ENCODE measurements around the gene GIT2.
"Not testable (repeated sequence)": the region's sequence is repeated elsewhere in the genome, so short reads cannot be mapped to it uniquely, and the experiment has no call there.

GIT2 gene

DNA sequence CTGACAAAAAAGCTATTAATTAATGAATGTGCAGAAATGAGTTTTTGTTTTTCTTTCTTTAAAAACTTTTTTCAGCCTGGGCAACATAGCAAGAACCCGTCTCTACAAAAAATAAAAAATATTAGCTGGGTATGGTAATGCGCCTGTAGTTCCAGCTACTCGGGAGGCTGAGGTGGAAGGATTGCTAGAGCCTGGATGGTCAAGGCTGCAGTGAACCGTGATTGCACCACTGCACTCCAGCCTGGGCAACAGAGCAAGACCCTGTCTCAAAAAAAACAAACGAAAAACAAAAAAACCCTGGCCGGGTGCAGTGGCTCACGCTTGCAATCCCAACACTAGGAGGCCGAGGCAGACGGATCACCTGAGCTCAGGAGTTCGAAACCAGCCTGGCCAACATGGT is 7.9 kb downstream of the GIT2 start:
- H3K27ac ChIP-seq: no peak overlapping the region
- TF ChIP-seq CTCF (conservative IDR thresholded peaks at IDR 0.05): no peak

- H3K27ac ChIP-seq: no peak overlapping the region
- no peak for TF ChIP-seq CTCF (conservative IDR thresholded peaks at IDR 0.05)
Measured at GRCh38 chr12:109987615-109988014, 8.6 kb downstream of the GIT2 start.

DNA sequence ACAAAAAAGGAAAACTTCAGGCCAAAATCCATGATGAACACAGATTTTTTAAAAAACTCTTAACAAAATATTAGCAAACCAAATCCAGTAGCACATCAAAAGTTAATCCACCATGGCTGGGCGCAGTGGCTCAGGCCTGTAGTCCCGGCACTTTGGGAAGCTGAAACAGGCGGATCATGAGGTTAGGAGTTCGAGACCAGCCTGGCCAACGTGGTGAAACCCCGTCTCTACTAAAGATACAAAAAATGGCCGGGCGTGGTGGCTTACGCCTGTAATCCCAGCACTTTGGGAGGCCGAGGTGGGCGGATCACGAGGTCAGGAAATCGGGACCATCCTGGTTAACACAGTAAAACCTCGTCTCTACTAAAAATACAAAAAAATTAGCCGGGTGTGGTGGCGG is 9.9 kb downstream of the GIT2 start:
- H3K27ac ChIP-seq: not testable (repeated sequence)

DNA sequence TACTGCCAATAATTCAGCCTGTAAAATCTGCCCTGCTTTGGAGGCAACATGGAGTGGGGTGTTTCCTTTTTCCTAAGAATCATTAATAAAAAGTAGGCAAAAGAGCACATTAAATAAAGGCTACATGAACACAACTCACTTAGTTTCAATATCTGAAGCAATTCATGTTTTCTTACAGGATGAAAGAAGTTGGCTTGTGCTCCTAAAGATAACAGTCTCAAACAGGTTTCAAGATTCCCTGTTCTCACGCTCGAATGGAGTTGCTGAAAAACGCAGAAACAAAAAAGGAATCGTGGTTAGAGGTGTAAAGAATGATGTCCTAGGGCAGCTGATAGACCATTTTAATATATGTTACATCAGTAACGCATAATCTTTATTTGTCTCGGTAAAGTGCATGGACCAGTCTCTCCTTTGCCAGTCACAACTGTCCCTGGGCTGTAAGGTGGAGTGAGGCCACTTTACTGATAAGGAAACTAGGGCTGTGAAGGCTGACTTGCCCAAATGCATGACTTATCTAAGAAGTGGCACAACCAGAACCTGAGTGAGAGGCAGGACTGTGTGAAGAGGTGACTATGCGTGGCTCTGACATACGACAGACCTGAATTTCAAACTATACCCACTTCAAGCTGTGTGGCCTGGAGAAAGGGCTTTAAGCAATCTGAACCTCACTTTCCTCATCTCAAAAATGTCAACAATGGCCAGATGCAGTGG is 12.6 kb downstream of the GIT2 start:
- H3K27ac ChIP-seq: no peak overlapping the region
- no peak for TF ChIP-seq CTCF (conservative IDR thresholded peaks at IDR 0.05)

- no peak for TF ChIP-seq CTCF (conservative IDR thresholded peaks at IDR 0.05)
Measured at GRCh38 chr12:109982210-109982609, 14.0 kb downstream of the GIT2 start.

DNA sequence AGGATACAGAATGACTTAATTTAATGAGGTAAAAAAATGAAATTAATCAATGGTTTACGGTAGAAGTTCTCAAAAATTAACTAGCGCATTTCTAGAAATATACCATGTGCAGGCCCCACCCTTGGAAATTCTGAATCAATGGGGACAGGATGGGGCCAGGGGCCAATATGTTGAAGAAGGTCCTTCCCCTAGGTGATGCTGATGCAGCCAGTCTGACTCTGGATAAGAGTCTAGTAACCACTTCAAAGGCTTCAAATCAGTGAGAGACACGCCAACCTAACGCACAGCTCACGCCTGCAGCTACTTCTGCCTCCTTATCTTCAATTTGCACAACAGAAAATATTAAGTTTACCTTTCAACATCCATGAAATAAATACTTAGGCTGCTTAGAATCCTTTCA is 14.9 kb downstream of the GIT2 start:
- TF ChIP-seq CTCF (conservative IDR thresholded peaks at IDR 0.05): no peak
- no peak overlapping the region for H3K27ac ChIP-seq

More at GRCh38 chr12:109982210-109982609, 14.0 kb downstream of the GIT2 start:
- no peak overlapping the region for H3K27ac ChIP-seq

DNA sequence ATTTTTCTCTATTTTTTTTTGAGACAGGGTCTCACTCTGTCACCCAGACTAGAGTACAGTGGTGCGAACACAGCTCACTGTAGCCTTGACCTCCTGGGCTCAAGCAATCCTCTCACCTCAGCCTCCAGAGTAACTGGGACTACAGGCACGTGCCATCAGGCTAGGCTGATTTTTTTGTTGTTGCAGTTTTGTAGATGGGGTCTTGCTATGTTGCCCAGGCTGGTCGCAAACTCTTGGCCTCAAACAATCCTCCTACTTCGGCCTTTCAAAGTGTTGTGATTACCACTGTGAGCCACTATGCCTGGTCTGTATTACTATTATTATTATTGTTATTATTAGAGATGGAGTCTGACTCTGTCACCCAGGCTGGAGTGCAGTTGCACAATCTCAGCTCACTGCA is 23.3 kb downstream of the GIT2 start:
- no peak for TF ChIP-seq CTCF (conservative IDR thresholded peaks at IDR 0.05)
- peak overlapping the region; percentile 41 for H3K27ac ChIP-seq

DNA sequence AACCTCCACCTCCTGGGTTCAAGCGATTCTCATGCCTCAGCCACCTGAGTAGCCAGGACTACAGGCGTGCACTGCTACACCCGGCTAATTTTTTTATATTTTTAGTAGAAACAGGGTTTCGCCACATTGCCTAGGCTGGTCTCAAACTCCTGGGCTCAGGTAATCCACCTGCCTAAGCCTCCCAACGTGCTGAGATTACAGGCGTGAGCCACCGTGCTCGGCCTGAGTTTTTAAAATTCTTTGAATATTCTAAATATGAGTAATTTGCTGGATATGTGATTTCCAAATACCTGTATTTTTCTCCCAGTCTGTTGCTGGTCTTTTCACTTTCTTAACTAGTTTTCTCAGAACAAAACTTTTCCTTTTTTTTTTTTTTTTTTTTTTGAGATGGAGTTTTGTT is 27.4 kb downstream of the GIT2 start:
- no peak for TF ChIP-seq CTCF (conservative IDR thresholded peaks at IDR 0.05)
- no peak overlapping the region; the same call in 1 of the 2 replicates for H3K27ac ChIP-seq
